ENCODE results near the gene RBP3.

GRCh38 chr10:47370878-47371277 lies 22.7 kb downstream of the RBP3 start:
- TF ChIP-seq POLR2A (IDR thresholded peaks at IDR 0.05) (no peak), CTCF (IDR thresholded peaks at IDR 0.05) (no peak)
